CD4-positive, alpha-beta T cell (primary cell): ENCODE data around the gene PHF12. TPM values are rescaled to one million over a fixed set of nuclear protein-coding genes. Genes with fewer than 3 reads are reported as not detected.

Experiments used
- ATAC-seq: fragments of 200-7000 bp; cut with Tn5 transposase; one replicate; pipeline ENCODE4 v1.10.0; 2022; ENCODE audit warnings: mild to moderate bottlenecking; ENCODE audit not compliant: poor library complexity
- CTCF ChIA-PET: fragments of 350-600 bp; sonication (Branson Sonifier 250); formaldehyde crosslinking; loops from one replicate; lab custom pipeline; 2021; ENCODE audit warnings: antibody characterized with exemption, inconsistent platforms; lab: Charles Lee
- POLR2A ChIA-PET: fragments of 350-600 bp; sonication (Branson Sonifier 250); formaldehyde crosslinking; loops from one replicate; lab custom pipeline; 2021; ENCODE audit warnings: antibody characterized with exemption, inconsistent platforms; lab: Charles Lee
- DNase-seq, 14 experiments: peaks; one replicate each; pipeline ENCODE4 v3.0.0-alpha.2; 2013 to 2020; ENCODE audit warnings: mixed read lengths in 2 of 14
- H3K27ac ChIP-seq, 2 donors: one replicate each; pipeline versions ENCODE4 v1.5.1 to v1.7.0; 2013; ENCODE audit warnings: low read length in 2 of 2, low read depth in 1 of 2, mild to moderate bottlenecking in 1 of 2
- H3K27me3 ChIP-seq, 2 experiments: 1 replicate in 1 of 2; 2 replicates in 1 of 2; pipeline versions ENCODE4 v1.6.1 to v1.7.0; 2013; ENCODE audit warnings: low read length in 2 of 2, control low read depth in 1 of 2, mild to moderate bottlenecking in 1 of 2, moderate library complexity in 1 of 2; ENCODE audit not compliant: insufficient read depth in 2 of 2, control insufficient read depth in 1 of 2
- H3K36me3 ChIP-seq: one replicate; pipeline ENCODE4 v1.6.1; 2013; ENCODE audit warnings: low read length, control low read depth; ENCODE audit not compliant: insufficient read depth
- H3K4me1 ChIP-seq: one replicate; pipeline ENCODE4 v1.6.1; 2013; ENCODE audit warnings: low read length, control low read depth; ENCODE audit not compliant: insufficient read depth
- H3K4me3 ChIP-seq: one replicate; pipeline ENCODE4 v1.5.1; 2013; ENCODE audit warnings: mild to moderate bottlenecking, low read length, moderate library complexity
- H3K9me3 ChIP-seq, 2 experiments: 1 replicate in 1 of 2; 2 replicates in 1 of 2; pipeline versions ENCODE4 v1.6.1 to v1.7.0; 2013; ENCODE audit warnings: low read length in 2 of 2, mild to moderate bottlenecking in 2 of 2, control low read depth in 1 of 2, moderate library complexity in 1 of 2; ENCODE audit not compliant: control insufficient read depth in 1 of 2, insufficient read depth in 1 of 2
- H3K27ac Mint-ChIP-seq: one replicate; pipeline ENCODE4 v1.8.0; 2020; ENCODE audit warnings: mixed read lengths
- H3K27me3 Mint-ChIP-seq: one replicate; pipeline ENCODE4 v1.8.0; 2021; ENCODE audit warnings: mixed read lengths
- H3K36me3 Mint-ChIP-seq: one replicate; pipeline ENCODE4 v1.8.0; 2021; ENCODE audit warnings: low read depth, mixed read lengths
- H3K4me1 Mint-ChIP-seq: one replicate; pipeline ENCODE4 v1.8.0; 2021; ENCODE audit warnings: low read depth, mixed read lengths
- H3K4me3 Mint-ChIP-seq: one replicate; pipeline ENCODE4 v1.8.0; 2020; ENCODE audit warnings: mild to moderate bottlenecking, mixed read lengths
- H3K9me3 Mint-ChIP-seq: one replicate; pipeline ENCODE4 v1.8.0; 2020; ENCODE audit warnings: mixed read lengths
- intact Hi-C, 2 experiments: fragments of 100-400 bp; cut with DNase I in 1 of 2; cut with micrococcal nuclease in 1 of 2; formaldehyde crosslinking; loops; one replicate each; pipeline versions ENCODE4 v1.15.1 to v1.9.0; 2023 to 2025; cut with DNase I, micrococcal nuclease
- total RNA-seq, 174 experiments: library from RNA in 2 of 174; stranded (reverse) in 2 of 174; gene quantifications; one replicate each; pipeline ENCODE4 v1.2.3 and lab custom pipeline; 2021 to 2026
- TF ChIP-seq, protein P1 (sequence below): fragments of 200-600 bp; IDR thresholded peaks from one replicate; pipeline ENCODE4 v1.8.0; 2022; ENCODE audit warnings: antibody characterized with exemption, mild to moderate bottlenecking

Gene PHF12
- total RNA-seq, 2 experiments from 2014 or later, result 232 to 247 TPM

DNA sequence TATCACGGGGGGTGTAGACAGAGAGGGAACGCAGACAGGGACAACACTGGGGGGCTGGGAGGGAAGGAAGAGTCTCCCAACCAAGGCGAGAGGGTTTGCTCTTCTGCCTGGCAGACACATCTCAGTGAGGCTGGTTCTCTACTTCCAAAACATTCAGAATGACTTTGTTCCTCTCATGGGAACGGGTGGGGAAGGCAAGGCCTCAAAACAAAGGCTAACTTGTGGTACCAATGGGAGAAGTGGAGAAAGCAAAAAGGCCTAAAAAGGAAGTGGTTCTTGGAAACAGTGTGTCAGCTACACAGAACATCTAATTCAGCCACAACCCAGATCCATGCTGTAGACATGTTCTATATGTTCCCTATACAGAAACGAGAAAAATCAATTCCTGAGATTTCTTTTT, 61.3 kb downstream of the PHF12 start:
- Histone ChIP-seq H3K4me1 (peaks cover 70% of the 10 kb centered on the region), H3K27me3 (no peaks in the 10 kb centered on the region), H3K27ac (no peak overlapping the region), H3K4me3 (no peak overlapping the region), H3K9me3 (no peaks in the 10 kb centered on the region), H3K36me3 (peaks cover 50% of the 10 kb centered on the region)
- POLR2A ChIA-PET, result no interaction called here
- CTCF ChIA-PET, result no interaction called here
- peaks cover 31% of the 10 kb centered on the region for H3K4me1 Mint-ChIP-seq
- H3K27me3 Mint-ChIP-seq, result no peaks in the 10 kb centered on the region
- no peak for ATAC-seq
- no peak overlapping the region for H3K4me3 Mint-ChIP-seq
- no peak for DNase-seq
- peaks cover 64% of the 10 kb centered on the region for H3K36me3 Mint-ChIP-seq
- H3K9me3 Mint-ChIP-seq, result no peaks in the 10 kb centered on the region
- peak overlapping the region; percentile 44 for H3K27ac Mint-ChIP-seq
- TF ChIP-seq, protein P1, sequence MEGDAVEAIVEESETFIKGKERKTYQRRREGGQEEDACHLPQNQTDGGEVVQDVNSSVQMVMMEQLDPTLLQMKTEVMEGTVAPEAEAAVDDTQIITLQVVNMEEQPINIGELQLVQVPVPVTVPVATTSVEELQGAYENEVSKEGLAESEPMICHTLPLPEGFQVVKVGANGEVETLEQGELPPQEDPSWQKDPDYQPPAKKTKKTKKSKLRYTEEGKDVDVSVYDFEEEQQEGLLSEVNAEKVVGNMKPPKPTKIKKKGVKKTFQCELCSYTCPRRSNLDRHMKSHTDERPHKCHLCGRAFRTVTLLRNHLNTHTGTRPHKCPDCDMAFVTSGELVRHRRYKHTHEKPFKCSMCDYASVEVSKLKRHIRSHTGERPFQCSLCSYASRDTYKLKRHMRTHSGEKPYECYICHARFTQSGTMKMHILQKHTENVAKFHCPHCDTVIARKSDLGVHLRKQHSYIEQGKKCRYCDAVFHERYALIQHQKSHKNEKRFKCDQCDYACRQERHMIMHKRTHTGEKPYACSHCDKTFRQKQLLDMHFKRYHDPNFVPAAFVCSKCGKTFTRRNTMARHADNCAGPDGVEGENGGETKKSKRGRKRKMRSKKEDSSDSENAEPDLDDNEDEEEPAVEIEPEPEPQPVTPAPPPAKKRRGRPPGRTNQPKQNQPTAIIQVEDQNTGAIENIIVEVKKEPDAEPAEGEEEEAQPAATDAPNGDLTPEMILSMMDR, result no peak
- intact Hi-C loops, result no loop called here

GRCh38 chr17:28888832-28889231, 62.5 kb downstream of the PHF12 start:
- H3K4me1 Mint-ChIP-seq, result peaks cover 28% of the 10 kb centered on the region
- peak overlapping the region; percentile 71 for H3K27ac Mint-ChIP-seq
- H3K27ac ChIP-seq, result no peak overlapping the region
- intact Hi-C loops, result no loop called here
- peaks cover 74% of the 10 kb centered on the region for H3K36me3 Mint-ChIP-seq
- DNase-seq, result no peak
- ChIA-PET CTCF (no interaction called here), POLR2A (no interaction called here)
- H3K9me3 Mint-ChIP-seq, result no peaks in the 10 kb centered on the region
- peaks cover 62% of the 10 kb centered on the region for H3K36me3 ChIP-seq
- no peak for ATAC-seq
- H3K27me3 ChIP-seq, result no peaks in the 10 kb centered on the region
- H3K4me1 ChIP-seq, result peaks cover 58% of the 10 kb centered on the region
- TF ChIP-seq, protein P1, result no peak
- no peak overlapping the region for H3K4me3 Mint-ChIP-seq
- no peaks in the 10 kb centered on the region for H3K27me3 Mint-ChIP-seq
- no peak overlapping the region for H3K4me3 ChIP-seq
- H3K9me3 ChIP-seq, result no peaks in the 10 kb centered on the region

- no peaks in the 10 kb centered on the region for H3K27me3 Mint-ChIP-seq
- no peak for DNase-seq
- ATAC-seq, result no peak
- H3K27ac ChIP-seq, result no peak overlapping the region
- peaks cover 70% of the 10 kb centered on the region for H3K36me3 ChIP-seq
- peaks cover 73% of the 10 kb centered on the region for H3K36me3 Mint-ChIP-seq
- CTCF ChIA-PET, result no interaction called here
- intact Hi-C loops, result no loop called here
- H3K9me3 Mint-ChIP-seq, result no peaks in the 10 kb centered on the region
- TF ChIP-seq, protein P1, result no peak
- H3K27me3 ChIP-seq, result no peaks in the 10 kb centered on the region
- H3K4me1 ChIP-seq, result peaks cover 49% of the 10 kb centered on the region
- no peaks in the 10 kb centered on the region for H3K9me3 ChIP-seq
- no peak overlapping the region for H3K27ac Mint-ChIP-seq
- no peak overlapping the region for H3K4me3 Mint-ChIP-seq
- peaks cover 20% of the 10 kb centered on the region for H3K4me1 Mint-ChIP-seq
- H3K4me3 ChIP-seq, result no peak overlapping the region
- POLR2A ChIA-PET, result no interaction called here
These were observed 63.3 kb downstream of the PHF12 start for GRCh38 chr17:28887871-28888471.
